Lung (tissue), 12 donors: Measurements from ENCODE around the gene TEX48. TPM values are rescaled to one million over a fixed set of nuclear protein-coding genes. Genes with fewer than 3 reads are reported as not detected.

ENCODE experiments used
- ATAC-seq: fragments of 200-7000 bp; cut with Tn5 transposase; one replicate; pipeline ENCODE4 v1.9.1; 2020; ENCODE audit warnings: moderate number of reproducible peaks; ENCODE audit not compliant: insufficient read depth, low FRiP score
- DNase-seq, 3 donors: peaks; one replicate each; pipeline ENCODE4 v3.0.0-alpha.2; 2013 to 2017
- H3K27ac ChIP-seq, 2 donors: one replicate each; pipeline ENCODE4 v1.5.1; 2013; ENCODE audit warnings: mild to moderate bottlenecking in 2 of 2, moderate library complexity in 2 of 2, control low read depth in 1 of 2, inconsistent platforms in 1 of 2, low read depth in 1 of 2, low read length in 1 of 2
- H3K27me3 ChIP-seq, 3 donors: one replicate each; pipeline ENCODE4 v1.5.1; 2013; ENCODE audit warnings: low read length in 2 of 3; ENCODE audit not compliant: control insufficient read depth in 3 of 3, insufficient read depth in 3 of 3
- H3K36me3 ChIP-seq, 4 donors: one replicate each; pipeline ENCODE4 v1.5.1; 2013; ENCODE audit warnings: low read length in 4 of 4, mild to moderate bottlenecking in 1 of 4, moderate library complexity in 1 of 4; ENCODE audit not compliant: control insufficient read depth in 4 of 4, insufficient read depth in 4 of 4
- H3K4me1 ChIP-seq, 5 donors: one replicate each; pipeline ENCODE4 v1.5.1; 2013; ENCODE audit warnings: low read length in 5 of 5, mild to moderate bottlenecking in 2 of 5, moderate library complexity in 1 of 5; ENCODE audit not compliant: control insufficient read depth in 5 of 5, insufficient read depth in 5 of 5
- H3K4me3 ChIP-seq: one replicate; pipeline ENCODE4 v1.5.1; 2013; ENCODE audit warnings: mild to moderate bottlenecking, control low read depth, moderate library complexity
- H3K9ac ChIP-seq, 2 donors: one replicate each; pipeline ENCODE4 v1.5.1; 2013; ENCODE audit warnings: low read length in 2 of 2, control low read depth in 1 of 2; ENCODE audit not compliant: insufficient read depth in 1 of 2
- H3K9me3 ChIP-seq, 4 donors: one replicate each; pipeline ENCODE4 v1.5.1; 2013; ENCODE audit warnings: low read length in 3 of 4, mild to moderate bottlenecking in 1 of 4, moderate library complexity in 1 of 4; ENCODE audit not compliant: control insufficient read depth in 4 of 4, insufficient read depth in 3 of 4
- WGBS, 2 donors: extraction: QIAGEN DNeasy Blood & Tissue Kit; methylation state at CpG; one replicate each; pipeline ENCODE4 v1.1.7; 2013; 5-methylcytosine and 5-hydroxymethylcytosine counted together
- polyA plus RNA-seq, 2 donors: library from polyadenylated mRNA; stranded (reverse); fragments of 200-250 nt; gene quantifications; one replicate each; pipeline ENCODE4 v1.2.1, GENCODE V29; 2013
- total RNA-seq, 2 donors: library from RNA; depleted of rRNA in 1 of 2; stranded (reverse); fragments of >200 nt in 1 of 2; gene quantifications; one replicate each; pipeline ENCODE4 v1.2.1, GENCODE V29; 2014 to 2021
- TF ChIP-seq, protein P1 (sequence below): IDR thresholded peaks from 2 replicates; pipeline ENCODE4 v1.5.1; 2012; ENCODE audit warnings: mild to moderate bottlenecking; ENCODE audit errors: control extremely low read depth, extremely low read depth
- donor health status: control.
- donor health status: control.
- donor health status: Bipolar disorder and iron deficiency.
- donor health status: healthy.
- donor health status: DM: yes; HTN: yes; CAD: no.

TEX48 gene
- total and polyA plus RNA-seq, 4 donors, result not detected

DNA sequence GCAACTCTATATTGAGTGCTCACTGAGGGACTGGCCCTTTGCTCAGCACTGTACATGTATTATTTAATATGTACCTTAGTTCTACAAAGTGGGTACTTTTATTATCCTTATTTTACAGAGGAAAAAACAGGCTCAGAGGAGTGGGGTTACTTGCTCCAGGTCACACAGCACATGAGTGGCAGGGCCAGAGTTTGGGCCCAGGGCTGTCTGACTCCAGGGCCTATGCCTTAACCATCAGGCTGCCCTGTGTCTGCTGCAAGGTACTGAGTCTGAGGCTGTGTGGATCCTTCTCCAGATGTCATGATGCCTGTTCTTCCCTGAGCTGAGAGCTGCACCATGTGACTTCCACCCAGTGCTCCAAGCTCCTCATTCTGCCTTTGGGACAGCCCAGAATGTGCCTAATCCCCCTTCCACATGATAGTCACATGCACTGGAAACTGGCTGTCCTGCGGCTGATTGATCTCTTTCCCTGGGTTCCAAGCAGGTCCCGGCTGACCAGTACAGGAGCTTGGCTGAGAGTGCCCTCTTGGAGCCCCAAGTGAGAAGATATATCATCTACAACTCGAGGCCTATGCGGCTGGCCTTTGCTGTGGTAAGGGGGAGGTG is 55.5 kb downstream of the TEX48 start:
- no peak for DNase-seq
- Histone ChIP-seq H3K27ac (no peak overlapping the region), H3K4me1 (peaks cover 0 to 6% (median 0%) of the 10 kb centered on the region in 5 donors), H3K9me3 (peaks cover 0 to 2% (median 0%) of the 10 kb centered on the region in 4 donors), H3K27me3 (no peaks in the 10 kb centered on the region), H3K9ac (no peak overlapping the region), H3K4me3 (no peak overlapping the region), H3K36me3 (peaks cover 0 to 43% (median 32%) of the 10 kb centered on the region in 4 donors)
- 93% methylated on average over 4 of the region's 4 CpGs for WGBS, 2 donors
- TF ChIP-seq, protein P1, sequence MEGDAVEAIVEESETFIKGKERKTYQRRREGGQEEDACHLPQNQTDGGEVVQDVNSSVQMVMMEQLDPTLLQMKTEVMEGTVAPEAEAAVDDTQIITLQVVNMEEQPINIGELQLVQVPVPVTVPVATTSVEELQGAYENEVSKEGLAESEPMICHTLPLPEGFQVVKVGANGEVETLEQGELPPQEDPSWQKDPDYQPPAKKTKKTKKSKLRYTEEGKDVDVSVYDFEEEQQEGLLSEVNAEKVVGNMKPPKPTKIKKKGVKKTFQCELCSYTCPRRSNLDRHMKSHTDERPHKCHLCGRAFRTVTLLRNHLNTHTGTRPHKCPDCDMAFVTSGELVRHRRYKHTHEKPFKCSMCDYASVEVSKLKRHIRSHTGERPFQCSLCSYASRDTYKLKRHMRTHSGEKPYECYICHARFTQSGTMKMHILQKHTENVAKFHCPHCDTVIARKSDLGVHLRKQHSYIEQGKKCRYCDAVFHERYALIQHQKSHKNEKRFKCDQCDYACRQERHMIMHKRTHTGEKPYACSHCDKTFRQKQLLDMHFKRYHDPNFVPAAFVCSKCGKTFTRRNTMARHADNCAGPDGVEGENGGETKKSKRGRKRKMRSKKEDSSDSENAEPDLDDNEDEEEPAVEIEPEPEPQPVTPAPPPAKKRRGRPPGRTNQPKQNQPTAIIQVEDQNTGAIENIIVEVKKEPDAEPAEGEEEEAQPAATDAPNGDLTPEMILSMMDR, result no peak
- no peak for ATAC-seq

DNA sequence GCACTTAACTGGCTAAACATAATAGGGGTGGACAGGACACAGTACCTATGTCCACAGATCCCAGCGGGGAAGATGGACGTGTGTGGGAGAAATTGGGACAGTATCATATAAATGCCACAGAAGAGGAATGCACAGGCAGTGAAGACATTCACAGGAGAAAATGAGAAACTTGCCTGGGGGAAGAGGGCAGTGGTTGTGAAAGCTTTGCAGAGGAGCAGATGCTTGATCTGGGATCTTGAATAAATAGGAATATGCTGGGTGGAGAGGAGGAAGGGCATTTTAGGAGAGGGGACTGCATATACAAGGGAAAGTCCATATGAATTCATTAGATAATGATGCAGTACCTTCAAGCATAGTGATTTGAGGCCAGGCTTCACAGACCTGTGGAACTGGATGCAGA is 57.3 kb downstream of the TEX48 start:
- H3K4me1 ChIP-seq, result peaks cover 0 to 6% (median 0%) of the 10 kb centered on the region in 5 donors
- no peak overlapping the region for H3K4me3 ChIP-seq
- no peak overlapping the region for H3K9ac ChIP-seq
- peaks cover 0 to 32% (median 28%) of the 10 kb centered on the region in 4 donors for H3K36me3 ChIP-seq
- H3K27me3 ChIP-seq, result no peaks in the 10 kb centered on the region
- TF ChIP-seq, protein P1, result no peak
- no peak overlapping the region for H3K27ac ChIP-seq
- peaks cover 0 to 2% (median 0%) of the 10 kb centered on the region in 4 donors for H3K9me3 ChIP-seq
- 96% methylated on average over 2 of the region's 2 CpGs for WGBS, 2 donors
- DNase-seq (no peak), ATAC-seq (no peak)

DNA sequence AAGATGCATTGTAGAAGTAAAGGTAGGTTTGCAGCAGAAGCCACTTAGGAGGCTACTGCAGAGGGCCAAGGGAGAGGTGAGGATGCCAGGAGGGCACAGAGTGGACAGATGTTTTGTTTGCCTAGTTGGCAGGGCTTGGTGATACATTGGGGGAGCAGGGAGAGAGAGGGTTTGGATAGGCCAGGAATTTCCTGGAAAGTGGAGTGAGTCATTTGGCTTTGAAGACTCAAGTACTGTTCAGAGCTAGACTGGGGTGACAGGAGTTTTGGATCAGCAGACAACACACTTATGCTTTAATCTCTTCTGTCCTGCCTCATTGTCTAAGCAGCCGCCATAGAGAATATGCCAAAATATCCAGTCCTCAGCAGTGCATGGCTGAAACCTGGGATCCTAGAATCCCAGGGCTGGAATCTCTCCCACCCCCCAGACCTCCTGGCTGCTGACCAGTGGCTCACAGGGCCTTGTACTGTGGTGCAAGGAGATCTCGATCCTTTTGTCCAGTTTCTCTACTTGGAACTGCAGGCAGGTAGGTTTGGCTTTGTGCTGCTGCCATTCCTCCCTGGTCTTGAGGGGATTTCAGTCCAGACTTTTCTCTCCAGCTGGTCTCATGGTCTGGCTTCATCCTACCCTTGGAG is 59.9 kb downstream of the TEX48 start:
- H3K27me3 ChIP-seq, result no peaks in the 10 kb centered on the region
- H3K27ac ChIP-seq, result peak overlapping the region in 1 of 2 donors; percentile 13
- no peak overlapping the region for H3K9ac ChIP-seq
- TF ChIP-seq, protein P1, result no peak
- H3K36me3 ChIP-seq, result peaks cover 0 to 30% (median 19%) of the 10 kb centered on the region in 4 donors
- no peak overlapping the region for H3K4me3 ChIP-seq
- peaks cover 0 to 10% (median 0%) of the 10 kb centered on the region in 5 donors for H3K4me1 ChIP-seq
- DNase-seq, result no peak
- ATAC-seq, result peak; percentile 42
- 74 to 88% methylated on average over 2 of the region's 2 CpGs for WGBS, 2 donors
- H3K9me3 ChIP-seq, result peaks cover 0 to 2% (median 0%) of the 10 kb centered on the region in 4 donors
